ENCODE data around the gene MAGEB1.

MAGEB1 gene

GRCh38 chrX:30246769-30247489, at the start of gene MAGEB1:
TSS of gene MAGEB1 (plus strand) at chrX:30247146. CDS start at chrX:30250494, 3,348 bp downstream.
- no peak for DNase-seq (ENCODE audit: low read depth in 2 of 2)

DNA sequence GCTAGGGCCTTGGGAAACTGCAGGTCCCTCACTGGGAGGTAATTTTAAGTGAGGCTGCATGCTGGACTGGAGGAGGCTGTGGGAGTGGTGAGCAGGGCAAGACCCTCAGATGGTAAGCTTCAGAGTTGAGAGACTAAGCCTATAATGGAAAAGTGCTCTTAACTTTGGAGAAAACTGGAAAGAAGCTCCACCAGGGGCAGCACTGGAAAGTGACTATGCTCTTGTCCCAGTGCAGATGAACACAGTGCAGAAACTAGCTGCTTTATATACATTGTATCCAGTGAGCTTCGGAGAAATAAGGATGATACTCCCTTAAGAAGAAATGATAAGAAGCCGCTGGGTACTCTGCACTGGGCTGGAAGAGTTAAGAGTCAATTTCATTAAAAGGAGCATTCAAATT, 34.8 kb upstream of the MAGEB1 start:
- DNase-seq (ENCODE audit: low read depth in 2 of 2): no peak

DNA sequence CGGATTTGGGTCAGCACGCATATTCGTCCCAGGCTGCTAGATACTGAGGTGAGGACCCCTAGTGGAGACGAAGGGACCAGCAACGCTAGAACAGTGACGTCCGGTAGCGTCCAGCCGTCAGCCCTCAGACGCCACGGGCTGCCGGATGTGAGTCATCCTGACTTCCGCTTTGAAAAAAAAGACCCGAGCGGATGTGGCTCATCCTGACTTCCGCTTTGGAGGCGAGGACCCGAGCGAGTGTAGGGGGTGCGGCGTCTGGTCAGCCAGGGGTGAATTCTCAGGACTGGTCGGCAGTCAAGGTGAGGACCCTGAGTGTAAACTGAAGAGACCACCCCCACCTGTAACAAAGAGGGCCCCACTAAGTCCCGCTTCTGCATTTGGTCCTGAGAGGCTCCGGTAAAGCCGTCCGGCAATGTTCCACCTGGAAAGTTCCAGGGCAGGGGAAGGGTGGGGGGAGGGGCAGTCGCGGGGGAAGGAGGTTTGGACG, 31.5 kb upstream of the MAGEB1 start, which contains the start of gene MAGEB2:
Gene MAGEB2 (plus strand): TSS at position 207 of the 487 bp plus-strand sequence. CDS start 3,018 bp downstream, outside the sequence.
- DNase-seq (ENCODE audit: low read depth in 2 of 2): no peak

DNA sequence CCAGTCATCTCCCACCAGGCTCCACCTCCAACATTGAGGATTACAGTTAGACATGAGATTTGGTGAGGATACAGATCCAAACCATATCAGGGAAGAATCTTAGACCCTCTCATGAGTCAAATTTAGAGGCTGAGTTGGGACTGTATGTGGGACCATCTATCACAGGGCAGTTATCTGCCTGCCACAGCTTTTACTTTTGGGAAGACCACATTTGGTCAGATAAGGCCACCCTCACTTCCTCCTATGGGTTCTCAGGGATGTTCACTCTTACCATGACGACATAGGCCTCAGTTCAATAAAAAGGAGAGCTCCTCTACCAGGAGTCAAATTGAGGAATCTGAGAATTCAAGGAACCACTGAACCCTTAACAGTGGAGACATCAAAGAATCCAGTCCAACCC, 29.5 kb upstream of the MAGEB1 start:
- DNase-seq (ENCODE audit: low read depth in 2 of 2): no peak

DNA sequence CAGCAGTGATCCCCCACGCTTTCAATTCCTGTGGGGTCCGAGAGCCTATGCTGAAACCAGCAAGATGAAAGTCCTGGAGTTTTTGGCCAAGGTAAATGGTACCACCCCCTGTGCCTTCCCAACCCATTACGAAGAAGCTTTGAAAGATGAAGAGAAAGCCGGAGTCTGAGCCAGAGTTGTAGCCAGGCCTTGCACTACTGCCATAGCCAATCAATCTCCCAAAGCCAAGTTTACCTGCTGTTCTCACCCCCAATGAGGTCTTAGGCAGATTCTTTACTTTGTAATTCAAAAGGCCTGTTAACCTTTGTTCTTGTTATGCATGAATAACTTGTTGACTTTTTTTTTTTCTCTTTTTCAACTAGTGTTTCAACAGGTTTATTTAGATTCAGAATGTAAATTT, 27.6 kb upstream of the MAGEB1 start:
- DNase-seq (ENCODE audit: low read depth in 2 of 2): no peak

GRCh38 chrX:30220661-30221060, 26.3 kb upstream of the MAGEB1 start:
- DNase-seq (ENCODE audit: low read depth in 2 of 2): no peak

GRCh38 chrX:30224536-30224935, 22.4 kb upstream of the MAGEB1 start:
- DNase-seq (ENCODE audit: low read depth in 2 of 2): no peak

DNA sequence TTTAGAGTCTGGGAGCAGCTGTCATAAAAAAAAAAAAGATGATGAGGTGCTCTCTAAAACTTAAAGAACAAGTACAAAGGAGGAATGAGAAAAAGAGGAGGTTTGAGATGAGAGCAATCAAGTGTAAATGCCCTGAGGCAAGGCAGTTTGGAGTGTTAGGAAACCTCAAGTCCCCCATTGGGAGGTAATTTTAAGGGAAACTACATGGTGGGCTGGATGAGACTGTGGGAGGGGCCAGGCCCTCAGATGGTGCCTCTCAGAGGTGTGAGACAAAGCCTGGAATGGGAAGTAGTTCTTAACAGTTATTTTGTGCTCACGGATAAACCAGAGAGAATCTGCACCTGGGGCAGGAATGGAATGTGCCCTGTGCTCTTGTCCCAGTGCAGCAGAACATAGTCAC, 18.4 kb upstream of the MAGEB1 start:
- DNase-seq (ENCODE audit: low read depth in 2 of 2): no peak

DNA sequence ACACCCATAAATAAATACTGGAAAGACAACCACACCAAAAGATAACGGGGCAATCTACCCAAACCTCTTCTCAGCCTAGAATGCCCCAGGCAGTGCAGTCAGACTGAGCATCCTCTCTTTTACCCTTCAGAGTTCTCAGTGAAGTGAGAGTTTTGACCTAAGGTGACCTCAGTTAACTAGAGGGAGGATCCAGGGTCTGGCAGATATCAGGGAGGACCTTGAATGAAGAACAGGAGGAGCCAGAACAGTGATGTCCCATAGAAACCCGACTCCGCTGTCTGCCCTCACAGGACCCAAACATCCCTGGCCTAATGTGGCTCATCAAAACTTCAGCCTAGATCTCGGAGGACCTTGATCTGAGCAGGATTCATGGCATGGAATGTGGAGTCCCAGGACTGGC, 16.6 kb upstream of the MAGEB1 start, which contains the start of gene MAGEB3:
Gene MAGEB3 (plus strand): TSS at position 263 of the 400 bp plus-strand sequence. CDS start 5,268 bp downstream, outside the sequence.
- no peak for DNase-seq (ENCODE audit: low read depth in 2 of 2)

DNA sequence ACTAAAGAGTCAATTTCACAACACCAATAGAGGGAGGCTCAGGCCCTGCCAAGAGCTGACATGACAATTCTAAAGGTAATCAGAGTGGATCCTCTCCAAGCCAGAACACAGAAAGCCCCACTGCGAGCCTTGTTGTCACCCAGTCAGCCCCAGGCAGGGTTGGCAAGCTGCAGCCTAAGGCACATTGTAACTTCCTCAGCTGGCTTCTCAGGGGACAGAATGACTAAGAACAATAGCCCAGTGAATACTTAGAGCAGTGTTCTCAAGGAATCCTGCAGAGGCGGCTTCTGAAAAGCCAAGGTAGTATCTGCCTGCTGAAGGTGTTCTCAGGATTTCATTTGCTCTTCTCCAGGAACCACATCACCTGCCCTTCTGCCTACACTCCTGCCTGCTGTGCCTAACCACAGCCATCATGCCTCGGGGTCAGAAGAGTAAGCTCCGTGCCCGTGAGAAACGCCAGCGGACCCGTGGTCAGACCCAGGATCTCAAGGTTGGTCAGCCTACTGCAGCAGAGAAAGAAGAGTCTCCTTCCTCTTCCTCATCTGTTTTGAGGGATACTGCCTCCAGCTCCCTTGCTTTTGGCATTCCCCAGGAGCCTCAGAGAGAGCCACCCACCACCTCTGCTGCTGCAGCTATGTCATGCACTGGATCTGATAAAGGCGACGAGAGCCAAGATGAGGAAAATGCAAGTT, 5.1 kb upstream of the MAGEB1 start, which contains the start of gene MAGEB4:
Gene MAGEB4 (plus strand): TSS at position 277 of the 692 bp plus-strand sequence. CDS start 136 bp downstream, at position 413.
- no peak for DNase-seq (ENCODE audit: low read depth in 2 of 2)

GRCh38 chrX:30248854-30249253, 1.9 kb downstream of the MAGEB1 start:
- no peak for DNase-seq (ENCODE audit: low read depth in 2 of 2)

DNA sequence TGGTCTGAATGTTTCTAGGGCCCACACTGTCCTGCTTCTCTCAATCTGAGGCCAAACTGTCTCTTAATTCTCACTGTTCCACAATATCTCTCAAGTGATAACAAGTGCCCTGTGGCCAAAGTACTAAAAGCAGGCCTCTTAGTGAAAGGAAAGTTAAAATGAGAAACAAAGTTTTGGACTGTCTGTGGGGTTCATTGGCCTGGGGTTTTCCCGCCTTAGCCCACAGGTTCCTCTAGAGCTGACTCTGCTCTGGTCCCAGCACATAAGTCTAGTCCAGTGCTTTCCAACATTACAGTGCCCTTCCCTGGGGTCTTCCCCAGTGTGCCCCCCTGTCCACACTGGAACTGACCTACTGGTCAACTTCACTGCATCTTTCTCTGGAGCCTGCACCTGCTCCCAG, 6.3 kb downstream of the MAGEB1 start:
- DNase-seq (ENCODE audit: low read depth in 2 of 2): no peak

GRCh38 chrX:30259927-30260326, 13.0 kb downstream of the MAGEB1 start:
- no peak for DNase-seq (ENCODE audit: low read depth in 2 of 2)

DNA sequence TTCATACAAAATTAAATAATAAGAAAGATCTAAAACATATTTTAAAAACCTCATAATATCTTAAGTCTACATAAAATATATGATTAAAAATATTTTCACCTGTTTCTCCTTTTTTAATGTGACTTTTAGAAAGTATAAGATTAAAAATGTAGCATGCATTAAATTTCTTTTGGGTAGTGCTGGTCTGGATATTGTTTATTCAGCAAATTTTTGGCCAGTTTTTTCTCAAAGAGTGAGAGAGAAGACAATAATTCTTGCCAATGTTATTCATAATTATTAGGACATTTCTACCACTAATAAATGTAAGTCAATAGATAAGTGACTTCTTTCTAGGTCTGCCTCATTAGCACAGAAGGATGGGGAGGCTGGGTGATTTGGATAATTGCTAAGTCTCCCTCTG, 14.1 kb downstream of the MAGEB1 start:
- no peak for DNase-seq (ENCODE audit: low read depth in 2 of 2)

GRCh38 chrX:30262763-30263162, 15.8 kb downstream of the MAGEB1 start:
- DNase-seq (ENCODE audit: low read depth in 2 of 2): no peak

DNA sequence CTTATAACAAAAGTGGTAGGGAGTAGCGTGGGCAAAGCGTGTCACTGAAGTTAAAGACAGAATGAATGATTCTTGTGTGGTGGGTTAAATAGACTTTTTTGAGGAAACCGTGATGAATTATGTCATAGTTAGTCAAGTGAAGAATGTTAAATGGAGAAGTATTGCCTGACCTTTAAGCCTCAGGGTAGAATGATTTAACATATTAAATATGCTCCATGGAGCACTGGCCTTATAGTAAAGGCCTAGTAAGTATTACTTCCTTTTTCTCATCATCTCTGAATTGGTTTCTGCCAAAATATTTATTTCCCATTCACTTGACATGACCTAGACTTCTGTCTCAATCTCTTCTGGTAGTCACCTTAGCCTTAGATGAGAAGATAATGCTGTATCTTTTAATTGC, 23.7 kb downstream of the MAGEB1 start:
- no peak for DNase-seq (ENCODE audit: low read depth in 2 of 2)

DNA sequence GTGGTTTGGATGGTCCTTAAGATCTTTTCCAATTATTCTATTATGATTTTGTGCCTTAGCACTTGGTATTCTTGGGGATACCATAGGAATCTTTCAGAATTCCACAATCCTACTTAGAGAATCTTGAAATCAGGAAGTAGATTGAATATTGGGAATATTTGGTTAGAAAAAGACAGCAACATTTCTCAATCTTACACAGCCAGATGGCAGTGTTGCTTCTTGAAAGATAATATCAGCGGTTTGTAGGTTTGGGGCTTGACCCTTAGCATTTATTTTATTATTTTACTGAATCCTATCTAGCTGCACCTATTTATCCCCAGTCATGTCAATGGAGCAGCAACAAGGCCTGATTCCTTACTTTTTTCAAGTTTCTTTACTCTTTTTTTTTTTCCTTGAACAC, 28.6 kb downstream of the MAGEB1 start:
- DNase-seq (ENCODE audit: low read depth in 2 of 2): no peak

DNA sequence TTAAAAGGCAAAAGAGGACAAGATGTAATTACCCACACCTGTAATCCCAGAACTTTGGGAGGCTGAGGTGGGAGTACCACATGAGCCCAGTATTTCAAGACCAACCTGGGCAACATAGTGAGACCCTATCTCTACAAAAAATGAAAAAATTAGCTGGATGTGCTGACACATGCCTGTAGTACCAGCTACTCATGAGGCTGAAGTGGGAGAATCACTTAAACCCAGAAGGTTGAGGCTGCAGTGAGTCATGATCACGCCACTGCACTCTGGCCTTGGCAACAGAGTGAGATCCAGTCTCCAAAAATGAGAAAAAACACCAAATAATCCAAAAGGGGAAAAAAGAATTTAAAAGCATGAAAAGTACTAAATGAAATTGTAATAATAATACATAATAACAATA, 31.4 kb downstream of the MAGEB1 start:
- DNase-seq (ENCODE audit: low read depth in 2 of 2): no peak

- no peak for DNase-seq (ENCODE audit: low read depth in 2 of 2)
Measured at GRCh38 chrX:30280428-30280827, 33.5 kb downstream of the MAGEB1 start.

DNA sequence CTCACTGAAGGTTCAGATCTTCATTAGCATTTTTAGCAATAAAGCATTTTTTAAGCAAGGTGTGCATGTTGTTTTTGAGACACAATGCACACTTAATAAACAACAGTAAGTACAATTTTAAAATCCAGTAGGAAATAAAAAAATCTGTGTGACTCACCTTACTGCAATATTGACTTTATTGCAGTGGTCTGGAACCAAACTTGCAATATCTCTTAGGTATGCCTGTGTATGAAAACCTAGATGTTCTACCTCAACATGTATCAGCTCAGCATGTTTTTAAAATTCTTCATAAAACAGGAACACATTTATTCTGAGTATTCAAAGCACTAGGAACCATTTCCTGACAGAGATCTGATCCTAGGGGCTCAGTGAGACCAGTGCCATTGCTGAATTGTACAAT, 35.6 kb downstream of the MAGEB1 start:
- no peak for DNase-seq (ENCODE audit: low read depth in 2 of 2)

DNA sequence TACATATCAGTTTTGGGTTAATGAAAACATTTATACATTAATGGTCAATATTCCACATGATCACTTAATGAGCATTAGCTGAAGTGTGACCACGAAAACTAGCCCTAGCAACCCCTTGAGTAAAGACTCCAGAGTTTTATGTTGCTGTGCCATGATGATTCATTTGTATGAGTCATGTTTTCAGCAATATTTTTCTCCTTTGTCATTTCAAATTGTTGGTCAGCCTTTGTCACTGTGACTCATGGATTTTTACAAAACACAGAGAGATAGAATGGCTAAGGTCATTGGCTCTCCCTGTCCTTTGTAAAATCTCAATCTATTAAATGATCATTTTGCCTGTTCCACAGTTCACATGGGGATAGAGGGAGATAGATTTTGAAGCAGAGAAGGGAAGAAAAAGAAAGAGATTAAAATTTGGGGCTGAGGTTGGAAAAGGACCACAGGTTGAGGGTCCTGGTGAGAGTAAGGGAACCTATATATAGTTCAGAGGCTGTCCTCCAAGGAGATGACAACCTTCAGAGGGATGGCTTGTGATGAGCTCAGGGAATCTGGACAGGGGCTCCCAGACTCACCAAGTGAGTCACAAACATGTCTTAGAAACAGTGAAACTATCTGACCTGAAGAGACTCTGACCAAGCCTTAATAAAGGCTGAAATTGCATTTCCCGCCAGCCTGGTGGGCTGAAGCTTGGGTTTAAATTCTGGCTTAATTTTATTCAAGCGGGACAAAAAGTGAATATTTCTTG, 36.7 kb downstream of the MAGEB1 start:
- DNase-seq (ENCODE audit: low read depth in 2 of 2): no peak

All from stimulated activated CD4-positive, alpha-beta T cell treated with anti-CD3 and anti-CD28 coated beads, Interleukin-15, amount 100 ng/mL, for 48 hours (primary cell).